Epithelial cell of proximal tubule (primary cell): Measurements from ENCODE around the gene CNTN5. TPM values are rescaled to one million over a fixed set of nuclear protein-coding genes. Genes with fewer than 3 reads are reported as not detected.

Source experiments
- DNase-seq: peaks from one replicate; pipeline ENCODE4 v3.0.0-alpha.2; 2011; ENCODE audit warnings: low read depth
- H3K4me3 ChIP-seq: 2 replicates; pipeline ENCODE4 v1.5.1; 2011; ENCODE audit warnings: low read depth, mild to moderate bottlenecking, low read length
- CTCF ChIP-seq: conservative IDR thresholded peaks from 2 replicates; pipeline ENCODE4 v1.5.1; 2012; ENCODE audit warnings: low read depth, mild to moderate bottlenecking, low read length
- total RNA-seq: library from RNA; depleted of rRNA; stranded (reverse); fragments of >200 nt; gene quantifications from 2 replicates; pipeline ENCODE4 v1.2.3, GENCODE V29; 2015

The CNTN5 gene
- total RNA-seq, 1 donor from 2014 or later, result not detected

DNA sequence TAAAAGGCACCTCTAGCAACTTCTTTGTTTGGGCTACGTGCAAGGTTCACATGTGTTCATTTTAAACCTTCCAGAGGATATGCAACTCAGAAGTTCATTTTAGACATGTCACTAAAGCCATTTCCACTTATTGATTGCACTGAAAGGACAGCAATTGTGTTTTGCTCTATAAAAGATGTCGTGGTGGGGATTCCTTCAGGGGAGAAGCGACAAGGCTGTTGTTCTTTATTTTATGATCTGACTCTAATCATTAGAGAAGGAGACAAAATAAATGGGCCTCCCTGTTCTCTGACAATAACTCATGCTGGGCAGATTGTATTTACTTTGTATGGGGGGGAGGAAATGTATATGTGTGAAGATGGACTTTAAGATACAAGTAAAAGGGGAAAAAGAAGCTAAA, 1296.2 kb downstream of the CNTN5 start:
- no peak for DNase-seq
- no peak overlapping the region for H3K4me3 ChIP-seq
- TF ChIP-seq CTCF, result no peak

DNA sequence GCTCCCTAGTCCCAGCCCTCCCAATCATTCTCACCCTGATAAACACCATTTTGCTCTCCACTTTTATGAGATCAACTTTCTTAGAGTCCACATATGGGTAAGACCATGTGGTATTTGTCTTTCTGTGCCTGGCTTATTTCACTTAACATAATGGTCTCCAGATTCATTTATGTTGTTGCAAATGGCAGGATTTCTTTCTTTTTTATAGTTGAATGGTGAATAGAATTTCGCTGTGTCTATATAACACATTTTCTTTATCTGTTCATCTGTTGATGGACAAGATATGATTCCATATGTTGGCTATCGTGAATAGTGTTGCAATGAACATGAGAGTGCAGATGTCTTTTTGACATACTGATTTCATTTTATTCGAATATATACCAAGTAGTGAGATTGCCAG, 1298.9 kb downstream of the CNTN5 start:
- no peak for DNase-seq
- H3K4me3 ChIP-seq, result no peak overlapping the region
- TF ChIP-seq CTCF, result no peak

DNA sequence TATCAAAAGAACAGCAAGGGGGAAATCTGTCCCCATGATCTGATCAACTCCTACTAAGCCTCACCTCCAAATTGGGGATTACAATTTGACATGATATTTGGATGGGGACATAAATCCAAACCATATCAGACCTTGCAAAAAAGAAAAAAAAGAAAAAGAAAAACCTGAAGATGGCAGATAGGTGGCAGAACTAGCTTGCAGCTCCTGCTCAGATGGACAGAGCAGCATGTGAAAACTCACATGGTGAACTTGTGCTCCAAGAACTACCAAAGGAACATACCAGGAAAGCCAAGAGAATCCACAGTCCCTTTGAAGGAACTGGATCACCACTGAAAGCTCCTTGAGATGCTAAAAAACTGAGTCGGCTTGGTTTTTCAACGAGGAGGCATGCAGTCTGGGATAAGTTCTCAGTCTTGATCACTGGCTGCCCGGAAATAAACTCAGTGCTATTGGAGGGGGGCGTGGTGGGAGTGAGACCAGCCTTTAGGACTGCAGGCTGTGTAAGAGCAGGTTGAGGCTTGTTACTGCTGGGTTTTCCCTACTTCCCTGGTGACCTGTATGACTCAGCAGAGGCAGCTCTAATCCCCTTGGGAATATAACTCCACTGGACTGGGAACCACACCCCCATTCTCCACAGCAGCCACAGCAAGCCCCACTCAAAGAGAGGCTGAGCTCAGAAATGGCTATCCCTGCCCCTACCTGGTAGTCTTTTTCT, 1308.0 kb downstream of the CNTN5 start:
- no peak for DNase-seq
- peak; percentile 17 for TF ChIP-seq CTCF

DNA sequence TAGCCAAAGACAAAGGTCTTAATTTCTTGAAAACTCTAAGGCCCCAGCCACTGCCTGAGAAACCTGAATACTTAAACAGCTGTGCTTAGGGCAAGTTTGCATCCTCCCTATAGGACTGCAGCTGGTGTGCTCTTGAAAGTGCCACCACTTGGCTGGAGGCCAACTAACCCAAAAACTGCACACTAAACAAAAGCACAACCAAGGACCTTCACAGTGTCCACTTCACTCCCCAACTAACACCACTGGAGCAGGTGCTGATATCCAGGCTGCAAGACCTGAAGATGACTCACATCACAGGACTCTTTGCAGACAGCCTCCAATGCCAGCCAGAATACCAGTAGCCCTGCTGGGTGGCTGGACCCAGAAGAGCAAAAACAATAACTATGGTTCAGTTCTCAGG, 1308.6 kb downstream of the CNTN5 start:
- TF ChIP-seq CTCF, result no peak
- no peak overlapping the region for H3K4me3 ChIP-seq
- DNase-seq, result no peak

More for the DNA sequence above, 1308.0 kb downstream of the CNTN5 start:
- H3K4me3 ChIP-seq, result no peak overlapping the region

DNA sequence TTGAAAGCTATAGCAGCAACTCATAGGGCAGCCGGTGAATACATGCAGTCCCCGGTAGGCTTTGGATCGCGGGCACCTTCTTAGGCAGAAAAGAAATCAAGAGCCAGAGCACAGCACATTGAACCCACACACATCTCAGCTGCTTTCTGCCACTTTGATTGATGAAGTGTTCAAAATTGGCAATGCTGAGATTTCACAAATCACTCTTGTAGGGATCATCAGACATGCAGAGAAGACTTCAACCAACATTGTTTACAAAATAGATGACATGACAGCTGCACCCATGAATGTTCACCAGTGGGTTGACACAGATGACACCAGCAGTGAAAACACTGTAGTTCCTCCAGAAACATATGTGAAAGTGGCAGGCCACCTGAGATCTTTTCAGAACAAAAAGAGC, 1316.1 kb downstream of the CNTN5 start:
- H3K4me3 ChIP-seq, result no peak overlapping the region
- DNase-seq, result no peak
- TF ChIP-seq CTCF, result no peak

DNA sequence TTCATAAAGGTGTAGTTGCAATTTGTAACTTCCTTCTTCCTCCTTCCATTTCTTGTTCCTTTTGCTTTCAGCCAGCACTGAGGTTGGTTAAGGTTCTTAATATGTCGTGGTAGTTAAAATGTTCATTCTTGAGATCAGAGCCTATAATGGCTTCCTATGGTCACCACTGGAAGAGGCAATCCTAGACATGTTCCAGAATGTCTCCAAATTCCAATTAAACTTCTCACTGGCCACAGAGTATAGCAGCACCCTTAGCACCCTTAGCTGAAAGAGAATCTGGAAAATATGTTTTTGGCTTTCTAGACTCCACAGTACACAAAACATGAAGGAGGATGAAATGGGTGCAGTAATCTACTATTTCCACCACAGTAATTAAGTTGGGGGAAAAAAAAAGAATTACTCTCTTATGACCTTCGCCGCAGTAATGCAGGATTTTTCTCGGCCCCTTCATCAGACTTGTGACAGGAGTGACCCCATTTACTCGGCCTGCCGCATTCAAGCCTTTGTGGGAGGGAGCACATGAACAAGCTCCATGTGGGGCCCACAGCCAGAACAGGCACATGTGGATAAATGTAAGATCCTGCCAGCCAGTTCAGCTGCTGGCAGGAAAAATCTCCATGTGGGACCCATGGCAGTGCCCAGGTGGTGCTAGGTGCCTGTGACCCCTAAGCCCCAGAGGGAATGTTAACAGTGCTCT, 1317.5 kb downstream of the CNTN5 start:
- no peak for TF ChIP-seq CTCF
- H3K4me3 ChIP-seq, result no peak overlapping the region
- no peak for DNase-seq
